Astrocyte (in vitro differentiated cells and primary cell): Measurements from ENCODE around the gene LIN28B. TPM values are rescaled to one million over a fixed set of nuclear protein-coding genes. Genes with fewer than 3 reads are reported as not detected.

Experiments
- DNase-seq: peaks from one replicate; pipeline ENCODE4 v3.0.0-alpha.2; 2010; ENCODE audit warnings: low read depth
- FAIRE-seq: peaks from 2 replicates; lab custom pipeline; 2011; peaks lifted over from hg19 to GRCh38; lab: Jason Lieb, UNC
- H2AFZ ChIP-seq: 2 replicates; pipeline ENCODE4 v1.6.0; 2012; ENCODE audit warnings: low read depth, low read length, inconsistent platforms
- H3K27ac ChIP-seq: 2 replicates; pipeline ENCODE4 v1.5.1; 2011; ENCODE audit warnings: low read depth, low read length, inconsistent platforms
- H3K27me3 ChIP-seq: 2 replicates; pipeline ENCODE4 v1.6.0; 2011; ENCODE audit warnings: low read length, inconsistent platforms; ENCODE audit not compliant: insufficient read depth
- H3K36me3 ChIP-seq: 2 replicates; pipeline ENCODE4 v1.5.1; 2011; ENCODE audit warnings: low read length, inconsistent platforms; ENCODE audit not compliant: insufficient read depth
- H3K4me1 ChIP-seq: 2 replicates; pipeline ENCODE4 v1.5.1; 2011; ENCODE audit warnings: low read length, inconsistent platforms; ENCODE audit not compliant: insufficient read depth
- H3K4me2 ChIP-seq: 2 replicates; pipeline ENCODE4 v1.6.0; 2012; ENCODE audit warnings: low read length, inconsistent platforms
- H3K4me3 ChIP-seq: 2 replicates; pipeline ENCODE4 v1.5.1; 2011; ENCODE audit warnings: low read depth, mild to moderate bottlenecking, low read length, inconsistent platforms; ENCODE audit not compliant: insufficient read depth
- H3K79me2 ChIP-seq: 2 replicates; pipeline ENCODE4 v1.6.0; 2012; ENCODE audit warnings: mild to moderate bottlenecking, low read length, inconsistent platforms; ENCODE audit not compliant: insufficient read depth
- H3K9ac ChIP-seq: 2 replicates; pipeline ENCODE4 v1.6.0; 2012; ENCODE audit warnings: mild to moderate bottlenecking, low read length, inconsistent platforms
- H3K9me3 ChIP-seq: 2 replicates; pipeline ENCODE4 v1.5.1; 2012; ENCODE audit warnings: low read depth, mild to moderate bottlenecking, low read length, inconsistent platforms; ENCODE audit not compliant: insufficient read depth
- H4K20me1 ChIP-seq: 2 replicates; pipeline ENCODE4 v1.6.0; 2012; ENCODE audit warnings: low read length, inconsistent platforms; ENCODE audit not compliant: insufficient read depth
- H3K27ac Mint-ChIP-seq: one replicate; pipeline ENCODE4 v1.8.0; 2021; ENCODE audit warnings: mild to moderate bottlenecking, mixed read lengths; ENCODE audit not compliant: unreplicated experiment
- H3K27me3 Mint-ChIP-seq: one replicate; pipeline ENCODE4 v1.8.0; 2021; ENCODE audit warnings: low read depth, mixed read lengths; ENCODE audit not compliant: unreplicated experiment
- H3K36me3 Mint-ChIP-seq: one replicate; pipeline ENCODE4 v1.8.0; 2021; ENCODE audit warnings: low read depth, mixed read lengths; ENCODE audit not compliant: unreplicated experiment
- H3K4me1 Mint-ChIP-seq: one replicate; pipeline ENCODE4 v1.8.0; 2021; ENCODE audit warnings: low read depth, mixed read lengths; ENCODE audit not compliant: unreplicated experiment
- H3K4me3 Mint-ChIP-seq: one replicate; pipeline ENCODE4 v1.8.0; 2021; ENCODE audit warnings: mild to moderate bottlenecking, moderate library complexity, mixed read lengths; ENCODE audit not compliant: unreplicated experiment
- H3K9me3 Mint-ChIP-seq: one replicate; pipeline ENCODE4 v1.8.0; 2021; ENCODE audit warnings: mild to moderate bottlenecking, mixed read lengths; ENCODE audit not compliant: unreplicated experiment
- EZH2 ChIP-seq: IDR thresholded peaks from 2 replicates; pipeline ENCODE4 v1.6.1; 2012; ENCODE audit warnings: mild to moderate bottlenecking, low read length, inconsistent platforms; ENCODE audit not compliant: insufficient read depth
- total RNA-seq: library from RNA; stranded (reverse); gene quantifications from 2 replicates; pipeline ENCODE4 v1.2.1, GENCODE V29; 2021
- TF ChIP-seq, protein P1 (sequence below): IDR thresholded peaks from 2 replicates; pipeline ENCODE4 v1.5.1; 2011; ENCODE audit warnings: low read depth, mild to moderate bottlenecking, inconsistent platforms, low read length, moderate library complexity; ENCODE audit not compliant: insufficient read depth

Gene LIN28B
- total RNA-seq, 1 donor from 2014 or later = 29.0 TPM

DNA sequence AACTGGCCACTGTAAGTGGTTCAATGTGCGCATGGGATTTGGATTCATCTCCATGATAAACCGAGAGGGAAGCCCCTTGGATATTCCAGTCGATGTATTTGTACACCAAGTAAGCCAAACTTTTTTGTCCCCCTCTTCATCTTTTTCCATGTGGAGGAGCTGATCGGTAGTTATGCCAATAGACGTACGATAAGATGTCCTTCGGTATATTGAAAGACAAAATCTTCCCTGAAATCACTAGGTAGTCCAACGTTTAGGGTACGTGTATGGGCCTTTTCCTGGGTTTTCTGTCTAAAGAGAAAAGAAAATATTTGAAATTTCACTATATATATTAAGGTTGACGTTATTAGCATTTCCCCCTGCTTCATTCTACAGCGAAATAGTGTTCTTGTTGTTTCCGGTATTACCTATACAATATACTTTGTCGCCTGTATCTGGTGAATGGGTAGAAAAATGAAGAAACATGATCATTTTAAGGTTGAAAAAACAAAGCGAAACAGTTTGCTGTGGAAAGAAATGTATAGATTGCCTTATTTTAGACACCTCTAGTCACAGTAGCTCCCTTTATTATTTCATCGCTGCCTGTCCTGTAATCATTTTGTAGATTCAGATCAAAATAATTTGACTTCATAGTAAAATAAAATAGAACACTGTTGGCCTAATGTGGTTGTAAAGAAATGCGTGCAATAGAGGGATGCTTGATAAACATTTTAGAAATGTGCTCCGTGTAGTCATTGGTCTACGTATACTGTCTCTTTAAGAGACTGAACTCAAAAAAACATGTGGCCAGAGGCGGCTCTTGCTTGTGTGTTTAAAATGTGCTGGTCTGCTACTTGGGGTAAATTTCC lies 1.5 kb downstream of the LIN28B start:
- H3K27me3 Mint-ChIP-seq = no peaks in the 10 kb centered on the region
- peak overlapping the region; percentile 95 for H3K4me3 Mint-ChIP-seq
- no peaks in the 10 kb centered on the region for H3K9me3 ChIP-seq
- FAIRE-seq (no peak), DNase-seq (no peak)
- no peaks in the 10 kb centered on the region for H3K36me3 Mint-ChIP-seq
- H2AFZ ChIP-seq = no peak overlapping the region
- no peak overlapping the region for H3K9ac ChIP-seq
- no peaks in the 10 kb centered on the region for H3K36me3 ChIP-seq
- H3K27me3 ChIP-seq = peaks cover 61% of the 10 kb centered on the region
- no peak overlapping the region for H3K27ac ChIP-seq
- H3K79me2 ChIP-seq = no peaks in the 10 kb centered on the region
- no peaks in the 10 kb centered on the region for H3K9me3 Mint-ChIP-seq
- peak overlapping the region; percentile 60 for H3K4me2 ChIP-seq
- H3K4me3 ChIP-seq = no peak overlapping the region
- TF ChIP-seq EZH2 = no peak
- TF ChIP-seq, protein P1, sequence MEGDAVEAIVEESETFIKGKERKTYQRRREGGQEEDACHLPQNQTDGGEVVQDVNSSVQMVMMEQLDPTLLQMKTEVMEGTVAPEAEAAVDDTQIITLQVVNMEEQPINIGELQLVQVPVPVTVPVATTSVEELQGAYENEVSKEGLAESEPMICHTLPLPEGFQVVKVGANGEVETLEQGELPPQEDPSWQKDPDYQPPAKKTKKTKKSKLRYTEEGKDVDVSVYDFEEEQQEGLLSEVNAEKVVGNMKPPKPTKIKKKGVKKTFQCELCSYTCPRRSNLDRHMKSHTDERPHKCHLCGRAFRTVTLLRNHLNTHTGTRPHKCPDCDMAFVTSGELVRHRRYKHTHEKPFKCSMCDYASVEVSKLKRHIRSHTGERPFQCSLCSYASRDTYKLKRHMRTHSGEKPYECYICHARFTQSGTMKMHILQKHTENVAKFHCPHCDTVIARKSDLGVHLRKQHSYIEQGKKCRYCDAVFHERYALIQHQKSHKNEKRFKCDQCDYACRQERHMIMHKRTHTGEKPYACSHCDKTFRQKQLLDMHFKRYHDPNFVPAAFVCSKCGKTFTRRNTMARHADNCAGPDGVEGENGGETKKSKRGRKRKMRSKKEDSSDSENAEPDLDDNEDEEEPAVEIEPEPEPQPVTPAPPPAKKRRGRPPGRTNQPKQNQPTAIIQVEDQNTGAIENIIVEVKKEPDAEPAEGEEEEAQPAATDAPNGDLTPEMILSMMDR = no peak
- peaks cover 15% of the 10 kb centered on the region for H3K4me1 Mint-ChIP-seq
- no peaks in the 10 kb centered on the region for H4K20me1 ChIP-seq
- peak overlapping the region; percentile 96 for H3K27ac Mint-ChIP-seq
- H3K4me1 ChIP-seq = no peaks in the 10 kb centered on the region

- H3K36me3 Mint-ChIP-seq = no peaks in the 10 kb centered on the region
- Histone ChIP-seq H3K9me3 (no peaks in the 10 kb centered on the region), H4K20me1 (no peaks in the 10 kb centered on the region), H3K4me2 (no peak overlapping the region), H2AFZ (no peak overlapping the region), H3K4me1 (no peaks in the 10 kb centered on the region), H3K36me3 (no peaks in the 10 kb centered on the region), H3K9ac (no peak overlapping the region), H3K27ac (no peak overlapping the region), H3K27me3 (peaks cover 53% of the 10 kb centered on the region), H3K4me3 (no peak overlapping the region), H3K79me2 (no peaks in the 10 kb centered on the region)
- no peaks in the 10 kb centered on the region for H3K9me3 Mint-ChIP-seq
- TF ChIP-seq EZH2 = no peak
- TF ChIP-seq, protein P1 = no peak
- DNase-seq (no peak), FAIRE-seq (no peak)
- peak overlapping the region; percentile 88 for H3K27ac Mint-ChIP-seq
- H3K4me1 Mint-ChIP-seq = peaks cover 14% of the 10 kb centered on the region
- H3K27me3 Mint-ChIP-seq = no peaks in the 10 kb centered on the region
- peak overlapping the region; percentile 95 for H3K4me3 Mint-ChIP-seq
Measured at GRCh38 chr6:104959026-104959858, 2.3 kb downstream of the LIN28B start.
